K562 (cell line): ENCODE data around the gene MIX23. TPM values are rescaled to one million over a fixed set of nuclear protein-coding genes. Genes with fewer than 3 reads are reported as not detected.

Source experiments
- CREBBP ChIP-seq: IDR thresholded peaks from one replicate; pipeline ENCODE4 v1.6.1; 2012; ENCODE audit warnings: low read depth, mild to moderate bottlenecking, control low read depth, inconsistent platforms, low read length
- CXXC5 ChIP-seq: fragments of 250-450 bp; sonication (Bioruptor Pico); IDR thresholded peaks from 2 replicates; pipeline ENCODE4 v1.8.0; 2022; ENCODE audit warnings: inconsistent platforms, mild to moderate bottlenecking, moderate library complexity
- HNRNPH1 ChIP-seq: fragments of 200-400 bp; formaldehyde crosslinking; optimal IDR thresholded peaks from 2 replicates; pipeline ENCODE3; 2017; ENCODE audit warnings: low read depth, mild to moderate bottlenecking, low read length, moderate library complexity
- KDM5B ChIP-seq: fragments of 200-600 bp; sonication (generic); IDR thresholded peaks from 2 replicates; pipeline ENCODE4 v1.6.1; 2012; ENCODE audit warnings: low read depth, mild to moderate bottlenecking, moderate library complexity, low read length, control low read depth, inconsistent platforms; ENCODE audit not compliant: insufficient replicate concordance
- KLF1 ChIP-seq: fragments of 450-650 bp; IDR thresholded peaks from 2 replicates; pipeline ENCODE4 v1.6.1; 2016; ENCODE audit warnings: missing genetic modification characterization, missing compliant biosample characterization
- MED1 ChIP-seq: sonication (generic); formaldehyde crosslinking; IDR thresholded peaks from 2 replicates; pipeline ENCODE4 v1.8.1; 2023; ENCODE audit warnings: missing genetic modification reagents, borderline replicate concordance
- MTA1 ChIP-seq: fragments of 450-650 bp; IDR thresholded peaks from 2 replicates; pipeline ENCODE4 v1.6.1; 2017; ENCODE audit warnings: borderline replicate concordance
- NR2C1 ChIP-seq, 2 experiments: fragments of 450-650 bp; IDR thresholded peaks; 2 replicates each; pipeline ENCODE4 v1.6.1; 2017; ENCODE audit warnings: mild to moderate bottlenecking in 2 of 2, antibody characterized with exemption in 1 of 2, inconsistent platforms in 1 of 2, missing compliant biosample characterization in 1 of 2, missing genetic modification characterization in 1 of 2
- POLR2AphosphoS2 ChIP-seq: IDR thresholded peaks from 2 replicates; pipeline ENCODE4 v1.6.1; 2012; ENCODE audit warnings: low read length, improper control_type of control experiment
- SIN3A ChIP-seq, 2 experiments: fragments of 150-350 bp in 1 of 2; IDR thresholded peaks; 2 replicates each; pipeline ENCODE4 v1.6.1; 2011 to 2016; ENCODE audit warnings: borderline replicate concordance in 2 of 2, low read depth in 2 of 2, low read length in 2 of 2, mild to moderate bottlenecking in 2 of 2, moderate library complexity in 2 of 2; ENCODE audit not compliant: control insufficient read depth in 1 of 2
- ZNF584 ChIP-seq: fragments of 200-800 bp; sonication (Bioruptor generic); IDR thresholded peaks from 2 replicates; pipeline ENCODE4 v1.6.1; 2016; ENCODE audit warnings: low read depth, mild to moderate bottlenecking, missing genetic modification characterization, missing compliant biosample characterization
- ZNF699 ChIP-seq: fragments of 250-450 bp; sonication (Bioruptor Pico); IDR thresholded peaks from 2 replicates; pipeline ENCODE4 v1.8.0; 2021; ENCODE audit warnings: mild to moderate bottlenecking, moderate library complexity; ENCODE audit not compliant: insufficient replicate concordance
- ZNF778 ChIP-seq: fragments of 450-650 bp; formaldehyde crosslinking; IDR thresholded peaks from 2 replicates; pipeline ENCODE4 v1.4.0; 2020; ENCODE audit warnings: mild to moderate bottlenecking, moderate library complexity
- ZNF79 ChIP-seq: fragments of 250-450 bp; sonication (Bioruptor Pico); IDR thresholded peaks from 2 replicates; pipeline ENCODE4 v1.4.0; 2020; ENCODE audit warnings: low read depth, mild to moderate bottlenecking, moderate library complexity
- polyA plus RNA-seq, 8 experiments: library from polyadenylated mRNA; depleted of rRNA in 4 of 8; stranded (reverse) in 5 of 8; unstranded in 3 of 8; fragments of >200 nt; fragmentation: Nextera tagmentation in 2 of 8; fragmentation: Illumina TruSeq in 1 of 8; extraction: Ambion mirVana in 2 of 8; extraction: Trizol in 1 of 8; gene quantifications; 2 replicates each; pipeline versions ENCODE4 v1.2.1 to v1.2.3, GENCODE V29; 2011 to 2014; ENCODE audit warnings: inconsistent platforms in 1 of 8, missing spikeins in 1 of 8
- total RNA-seq, 7 experiments: library from RNA; depleted of rRNA in 6 of 7; stranded (reverse); fragments of >200 nt in 6 of 7; fragmentation: Illumina TruSeq in 2 of 7; extraction: Trizol in 2 of 7; gene quantifications; 2 replicates each; pipeline versions ENCODE4 v1.2.1 to v1.2.3, GENCODE V29; 2011 to 2021; ENCODE audit warnings: low replicate concordance in 1 of 7
- TF ChIP-seq, protein P1 (sequence below), 2 experiments: fragments of 200-800 bp in 1 of 2; sonication (Bioruptor generic) in 1 of 2; sonication (generic) in 1 of 2; formaldehyde crosslinking in 1 of 2; IDR thresholded peaks in 1 of 2; conservative IDR thresholded peaks in 1 of 2; 2 replicates each; pipeline versions ENCODE4 v1.5.0 to v1.6.1; 2016 to 2020; ENCODE audit warnings: missing compliant biosample characterization in 1 of 2, missing genetic modification characterization in 1 of 2, missing genetic modification reagents in 1 of 2
- TF ChIP-seq, protein P2 (sequence below): sonication (generic); IDR thresholded peaks from 2 replicates; pipeline ENCODE4 v1.6.1; 2016
- TF ChIP-seq, protein P3 (sequence below): fragments of 450-650 bp; conservative IDR thresholded peaks from 2 replicates; pipeline ENCODE4 v1.6.1; 2016; ENCODE audit warnings: missing genetic modification characterization, low read depth, mild to moderate bottlenecking, control low read depth, missing compliant biosample characterization
- TF ChIP-seq, protein P4 (sequence below), 3 experiments: fragments of 200-800 bp in 1 of 3; sonication (Bioruptor generic) in 1 of 3; sonication (generic) in 1 of 3; formaldehyde crosslinking in 1 of 3; IDR thresholded peaks; 2 replicates each; pipeline versions ENCODE4 v1.6.1 to v1.8.0; 2016 to 2022; ENCODE audit warnings: mild to moderate bottlenecking in 2 of 3, missing compliant biosample characterization in 2 of 3, missing genetic modification characterization in 2 of 3, missing genetic modification reagents in 1 of 3
- TF ChIP-seq, protein P5 (sequence below): fragments of 450-650 bp; formaldehyde crosslinking; IDR thresholded peaks from 2 replicates; pipeline ENCODE4 v1.4.0; 2020; ENCODE audit warnings: mild to moderate bottlenecking

Gene MIX23
- total and polyA plus RNA-seq, 9 of the 15 experiments (the other 6 are each of a cell fraction or from before 2014, with no cell fraction given) = 45.5 to 185 (median 106) TPM

DNA sequence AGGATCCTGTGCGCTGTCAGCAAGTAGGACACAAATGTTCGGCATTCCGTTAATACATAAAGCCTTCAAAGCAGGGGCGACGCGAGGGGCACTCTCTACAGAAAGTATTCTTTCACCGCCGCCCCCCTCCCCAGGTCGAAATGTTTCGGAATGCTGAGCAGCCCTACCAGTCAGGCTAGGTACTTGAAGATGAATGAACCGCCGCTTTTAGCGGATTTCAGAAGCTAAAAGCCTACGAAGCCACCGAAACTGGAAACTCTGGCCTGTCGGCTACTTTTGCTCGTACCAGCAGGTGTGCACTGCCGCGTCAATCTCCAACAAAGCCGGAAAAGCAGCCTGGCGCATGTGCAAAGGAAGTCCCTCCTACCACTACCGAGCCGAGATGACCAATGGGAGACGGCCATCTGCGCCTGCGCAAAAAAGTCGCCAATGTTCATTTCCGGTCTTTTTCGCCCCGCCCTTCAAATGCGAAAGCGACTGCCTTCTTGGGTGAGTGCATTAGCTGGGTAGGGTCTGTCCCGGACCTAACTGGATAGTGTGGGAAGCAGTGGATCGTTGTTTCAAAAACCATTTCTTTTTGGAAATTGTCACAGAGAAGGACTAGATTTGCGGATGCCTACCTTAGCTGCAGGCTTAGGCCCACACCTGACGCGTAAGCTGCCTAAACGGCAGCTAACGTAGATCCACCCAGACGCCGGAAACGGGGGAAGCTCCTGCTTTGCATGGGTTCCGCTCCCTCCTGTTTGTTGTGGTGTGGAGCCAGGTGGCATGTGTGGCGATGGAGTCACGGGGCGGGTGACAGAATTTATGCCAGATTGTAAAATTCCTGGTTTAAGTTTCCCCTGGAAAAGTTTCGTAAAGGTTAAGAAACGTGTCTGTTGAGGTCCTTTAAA, 33.0 kb upstream of the MIX23 start, which contains the start of gene WDR5B (continued):
- TF ChIP-seq SIN3A (IDR thresholded peaks at IDR 0.05; ENCODE audit: borderline replicate concordance in 2 of 2, control insufficient read depth in 1 of 2, low read depth in 2 of 2, low read length in 2 of 2) (peak; percentile 46 to 53; a peak in 2 of 4 replicates), MTA1 (no peak), ZNF699 (CRISPR knock-in tag) (no peak), ZNF79 (CRISPR knock-in tag) (no peak), KLF1 (no peak), ZNF778 (CRISPR knock-in tag) (no peak), HNRNPH1 (no peak), POLR2AphosphoS2 (no peak; the same call in 1 of the 2 replicates), NR2C1 (IDR thresholded peaks at IDR 0.05) (no peak), NR2C1 (tag; IDR thresholded peaks at IDR 0.05) (no peak), CXXC5 (CRISPR knock-in tag) (0 out of 2 replicates have a peak, but pooled peaks have one; percentile 52), KDM5B (peak; percentile 81), CREBBP (no peak), ZNF584 (CRISPR knock-in tag) (no peak), MED1 (CRISPR knock-in tag) (no peak)
- TF ChIP-seq, protein P1, sequence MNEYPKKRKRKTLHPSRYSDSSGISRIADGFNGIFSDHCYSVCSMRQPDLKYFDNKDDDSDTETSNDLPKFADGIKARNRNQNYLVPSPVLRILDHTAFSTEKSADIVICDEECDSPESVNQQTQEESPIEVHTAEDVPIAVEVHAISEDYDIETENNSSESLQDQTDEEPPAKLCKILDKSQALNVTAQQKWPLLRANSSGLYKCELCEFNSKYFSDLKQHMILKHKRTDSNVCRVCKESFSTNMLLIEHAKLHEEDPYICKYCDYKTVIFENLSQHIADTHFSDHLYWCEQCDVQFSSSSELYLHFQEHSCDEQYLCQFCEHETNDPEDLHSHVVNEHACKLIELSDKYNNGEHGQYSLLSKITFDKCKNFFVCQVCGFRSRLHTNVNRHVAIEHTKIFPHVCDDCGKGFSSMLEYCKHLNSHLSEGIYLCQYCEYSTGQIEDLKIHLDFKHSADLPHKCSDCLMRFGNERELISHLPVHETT (CRISPR knock-in tag; conservative IDR thresholded peaks at IDR 0.05 in 1 of 2, IDR thresholded peaks at IDR 0.05 in 1 of 2) = no peak
- TF ChIP-seq, protein P2, sequence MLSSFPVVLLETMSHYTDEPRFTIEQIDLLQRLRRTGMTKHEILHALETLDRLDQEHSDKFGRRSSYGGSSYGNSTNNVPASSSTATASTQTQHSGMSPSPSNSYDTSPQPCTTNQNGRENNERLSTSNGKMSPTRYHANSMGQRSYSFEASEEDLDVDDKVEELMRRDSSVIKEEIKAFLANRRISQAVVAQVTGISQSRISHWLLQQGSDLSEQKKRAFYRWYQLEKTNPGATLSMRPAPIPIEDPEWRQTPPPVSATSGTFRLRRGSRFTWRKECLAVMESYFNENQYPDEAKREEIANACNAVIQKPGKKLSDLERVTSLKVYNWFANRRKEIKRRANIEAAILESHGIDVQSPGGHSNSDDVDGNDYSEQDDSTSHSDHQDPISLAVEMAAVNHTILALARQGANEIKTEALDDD = no peak; the same call in 1 of the 2 replicates
- TF ChIP-seq, protein P3, sequence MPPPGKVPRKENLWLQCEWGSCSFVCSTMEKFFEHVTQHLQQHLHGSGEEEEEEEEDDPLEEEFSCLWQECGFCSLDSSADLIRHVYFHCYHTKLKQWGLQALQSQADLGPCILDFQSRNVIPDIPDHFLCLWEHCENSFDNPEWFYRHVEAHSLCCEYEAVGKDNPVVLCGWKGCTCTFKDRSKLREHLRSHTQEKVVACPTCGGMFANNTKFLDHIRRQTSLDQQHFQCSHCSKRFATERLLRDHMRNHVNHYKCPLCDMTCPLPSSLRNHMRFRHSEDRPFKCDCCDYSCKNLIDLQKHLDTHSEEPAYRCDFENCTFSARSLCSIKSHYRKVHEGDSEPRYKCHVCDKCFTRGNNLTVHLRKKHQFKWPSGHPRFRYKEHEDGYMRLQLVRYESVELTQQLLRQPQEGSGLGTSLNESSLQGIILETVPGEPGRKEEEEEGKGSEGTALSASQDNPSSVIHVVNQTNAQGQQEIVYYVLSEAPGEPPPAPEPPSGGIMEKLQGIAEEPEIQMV (tag) = no peak
- TF ChIP-seq, protein P4, sequence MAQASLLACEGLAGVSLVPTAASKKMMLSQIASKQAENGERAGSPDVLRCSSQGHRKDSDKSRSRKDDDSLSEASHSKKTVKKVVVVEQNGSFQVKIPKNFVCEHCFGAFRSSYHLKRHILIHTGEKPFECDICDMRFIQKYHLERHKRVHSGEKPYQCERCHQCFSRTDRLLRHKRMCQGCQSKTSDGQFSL (CRISPR knock-in tag; IDR thresholded peaks at IDR 0.05) = no peak
- TF ChIP-seq, protein P4 (tag; IDR thresholded peaks at IDR 0.05) = no peak
- TF ChIP-seq, protein P5, sequence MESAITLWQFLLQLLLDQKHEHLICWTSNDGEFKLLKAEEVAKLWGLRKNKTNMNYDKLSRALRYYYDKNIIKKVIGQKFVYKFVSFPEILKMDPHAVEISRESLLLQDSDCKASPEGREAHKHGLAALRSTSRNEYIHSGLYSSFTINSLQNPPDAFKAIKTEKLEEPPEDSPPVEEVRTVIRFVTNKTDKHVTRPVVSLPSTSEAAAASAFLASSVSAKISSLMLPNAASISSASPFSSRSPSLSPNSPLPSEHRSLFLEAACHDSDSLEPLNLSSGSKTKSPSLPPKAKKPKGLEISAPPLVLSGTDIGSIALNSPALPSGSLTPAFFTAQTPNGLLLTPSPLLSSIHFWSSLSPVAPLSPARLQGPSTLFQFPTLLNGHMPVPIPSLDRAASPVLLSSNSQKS (CRISPR knock-in tag) = no peak
